CD4-positive, alpha-beta T cell treated with Interferon gamma for 1 hour (primary cell): ENCODE results near the gene EHD3.

Experiments
- DNase-seq: peaks from one replicate; pipeline ENCODE4 v3.0.0-alpha.2; 2020

Gene EHD3

DNA sequence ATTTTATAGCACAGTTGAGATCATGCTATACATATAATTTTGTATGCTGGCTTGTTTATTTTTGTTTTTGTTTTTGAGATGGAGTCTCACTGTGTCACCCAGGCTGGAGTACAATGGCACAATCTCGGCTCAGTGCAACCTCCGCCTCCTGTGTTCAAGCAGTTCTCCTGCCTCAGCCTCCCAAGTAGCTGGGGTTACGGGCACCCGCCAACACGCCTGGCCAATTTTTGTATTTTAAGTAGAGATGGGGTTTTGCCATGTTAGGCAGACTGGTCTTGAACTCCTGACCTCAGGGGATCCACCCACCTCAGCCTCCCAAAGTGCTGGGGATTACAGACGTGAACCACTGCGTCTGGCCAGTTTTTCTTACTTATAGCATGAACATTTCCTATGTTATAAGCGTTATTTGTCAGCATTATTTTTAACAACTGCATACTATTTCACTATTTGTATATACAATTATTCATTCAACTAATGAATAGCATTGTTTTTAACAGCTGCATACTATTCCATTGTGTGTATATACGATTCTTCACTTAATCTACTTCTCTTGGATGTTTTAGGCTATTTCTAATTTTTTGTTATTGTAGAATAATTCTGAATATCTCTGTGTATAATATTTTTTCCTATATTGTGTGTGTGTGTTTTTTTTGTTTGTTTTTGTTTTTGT is 3.5 kb downstream of the EHD3 start:
- DNase-seq = no peak

DNA sequence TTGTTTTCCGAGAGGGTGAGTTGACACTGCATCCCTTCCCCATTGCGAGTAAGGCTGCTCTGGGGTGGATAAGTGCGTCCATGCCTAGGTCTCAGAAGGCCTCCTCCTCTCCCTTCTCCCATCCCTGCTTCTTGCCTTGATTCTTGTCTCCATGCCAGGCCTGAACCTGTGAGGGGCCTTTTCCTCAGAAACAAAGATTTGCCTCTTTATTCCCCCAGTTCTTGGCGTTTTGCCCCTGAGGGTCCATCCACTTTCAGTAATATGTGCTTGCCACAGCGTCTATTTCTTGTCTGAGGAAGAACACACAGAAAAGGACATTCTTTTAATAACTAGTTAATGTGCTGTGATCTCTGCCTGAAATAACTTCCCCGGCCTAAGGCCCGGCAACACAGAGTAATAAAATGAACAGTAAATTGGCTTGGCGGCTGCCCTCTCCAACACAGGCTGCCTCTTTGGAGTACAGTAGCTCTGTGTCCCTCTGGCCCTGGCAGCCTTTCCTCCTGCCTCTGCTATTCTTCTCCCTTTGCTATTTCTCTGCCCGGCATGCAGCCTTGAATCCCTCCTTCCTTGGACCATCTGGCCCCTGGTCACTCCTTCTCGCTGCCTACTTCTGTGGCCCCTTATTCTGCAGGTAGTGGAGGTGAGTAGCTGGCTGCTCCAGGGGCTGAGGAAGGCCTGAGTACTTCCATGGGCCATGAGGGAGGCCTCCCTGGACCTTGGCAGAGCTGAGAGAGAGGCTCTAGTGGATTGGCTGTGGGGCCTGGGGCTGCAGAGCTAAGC is 4.4 kb downstream of the EHD3 start:
- DNase-seq = no peak

DNA sequence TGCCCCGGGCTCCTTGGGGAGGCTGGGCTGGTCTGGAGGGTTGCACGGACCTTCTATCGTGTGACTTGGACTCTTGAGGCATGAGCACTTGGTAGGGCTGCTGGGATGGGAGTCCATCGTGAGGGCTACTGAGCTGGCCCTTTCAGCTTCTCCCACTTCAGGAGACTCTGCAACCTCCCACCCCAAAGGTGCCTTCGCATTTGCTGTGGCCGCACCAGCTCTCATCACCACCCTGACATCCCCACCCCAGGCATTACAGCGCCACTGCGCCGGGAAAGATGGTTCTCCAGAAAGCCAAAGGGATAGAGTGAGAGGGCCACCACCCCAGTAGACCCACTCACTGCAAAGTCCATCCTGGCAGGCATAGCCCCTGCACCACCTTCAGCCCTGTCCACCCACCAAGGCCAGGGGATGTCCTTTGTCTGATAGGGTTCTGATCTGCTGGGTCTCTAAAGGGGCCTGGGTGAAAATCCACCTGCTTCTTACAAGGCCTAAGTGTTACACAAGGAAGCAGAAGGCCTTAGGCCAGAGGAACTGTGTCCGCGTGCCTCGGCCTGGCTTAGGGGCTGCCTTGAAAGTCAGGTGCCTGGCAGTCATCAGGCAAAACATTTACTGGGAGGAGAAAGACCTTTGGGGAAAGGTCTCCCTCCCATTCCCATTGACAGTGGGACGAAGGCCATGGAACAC is 5.1 kb downstream of the EHD3 start:
- DNase-seq = no peak

DNA sequence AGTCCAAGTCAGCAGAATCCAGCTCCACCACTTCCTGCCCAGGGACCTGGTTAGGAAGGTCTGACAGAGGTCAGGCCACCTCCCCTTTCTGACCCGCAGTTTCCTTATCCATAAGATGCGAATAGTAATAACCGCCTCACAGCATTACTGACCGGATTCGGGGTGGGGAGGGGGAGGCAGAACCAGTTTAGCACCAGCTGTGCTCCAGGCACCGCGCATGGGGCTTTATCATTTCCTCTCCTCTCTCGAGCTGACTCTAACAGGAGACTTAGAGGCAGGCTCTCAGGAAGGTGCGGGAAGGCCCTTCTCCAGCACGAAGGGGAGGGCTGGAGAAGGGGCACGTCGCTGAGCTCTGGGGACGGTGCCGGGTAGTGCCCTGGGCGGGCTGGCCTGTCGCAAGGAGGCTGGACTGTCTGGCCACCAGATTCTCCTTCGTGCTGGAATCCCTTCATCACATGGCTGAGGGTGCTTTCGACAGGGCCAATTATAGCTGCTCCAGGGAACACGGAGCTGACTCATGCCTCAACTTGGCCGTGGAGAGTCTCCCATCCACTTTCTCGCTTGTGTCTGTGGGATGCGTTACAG is 5.7 kb downstream of the EHD3 start:
- no peak for DNase-seq

DNA sequence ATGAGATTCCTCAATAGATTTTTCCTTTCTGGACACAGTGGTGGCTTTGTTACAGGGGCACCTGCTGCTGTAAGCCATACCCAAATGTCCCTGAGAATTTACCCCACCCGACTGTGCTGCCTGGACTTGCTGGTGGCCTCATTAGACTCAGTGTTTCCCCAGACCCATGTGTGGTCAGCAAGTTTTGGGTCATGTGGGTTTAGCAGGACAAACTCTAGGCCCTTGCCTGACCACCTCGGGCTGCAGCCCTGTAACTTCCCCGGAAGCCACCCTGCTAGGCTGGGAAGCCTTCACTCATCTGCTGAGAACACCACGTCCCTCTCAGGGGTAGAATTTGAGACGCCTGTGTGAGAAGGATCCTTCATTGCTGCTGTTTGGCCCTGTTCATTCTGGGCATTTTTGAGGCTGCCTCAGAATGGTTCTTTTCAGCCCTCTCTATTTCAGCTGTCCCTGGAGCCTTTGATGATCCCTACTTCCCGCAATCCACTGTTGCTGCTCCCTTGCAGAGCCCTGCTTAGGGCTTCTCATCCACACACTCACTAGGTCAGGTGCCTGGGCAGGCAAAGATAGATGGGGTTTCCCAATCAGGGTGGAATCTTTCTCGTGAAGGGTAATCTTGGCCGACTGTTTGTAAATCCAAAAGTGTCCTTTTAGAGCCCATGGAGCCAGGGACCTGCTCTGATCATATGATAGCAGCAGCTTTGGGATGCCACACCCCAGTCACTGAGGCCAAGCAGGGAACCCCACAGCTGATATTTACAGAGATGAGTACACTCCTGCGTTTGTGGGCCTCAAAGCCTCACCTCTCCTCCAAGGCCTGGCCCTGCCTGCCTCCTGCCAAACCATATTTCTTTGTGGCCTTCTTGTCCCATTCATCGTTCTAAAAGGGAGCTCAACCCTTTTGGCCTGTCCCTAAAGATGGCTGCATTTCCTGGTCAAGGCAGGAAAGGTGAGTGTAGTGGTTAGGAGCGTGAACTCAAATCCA is 6.7 kb downstream of the EHD3 start:
- no peak for DNase-seq

DNA sequence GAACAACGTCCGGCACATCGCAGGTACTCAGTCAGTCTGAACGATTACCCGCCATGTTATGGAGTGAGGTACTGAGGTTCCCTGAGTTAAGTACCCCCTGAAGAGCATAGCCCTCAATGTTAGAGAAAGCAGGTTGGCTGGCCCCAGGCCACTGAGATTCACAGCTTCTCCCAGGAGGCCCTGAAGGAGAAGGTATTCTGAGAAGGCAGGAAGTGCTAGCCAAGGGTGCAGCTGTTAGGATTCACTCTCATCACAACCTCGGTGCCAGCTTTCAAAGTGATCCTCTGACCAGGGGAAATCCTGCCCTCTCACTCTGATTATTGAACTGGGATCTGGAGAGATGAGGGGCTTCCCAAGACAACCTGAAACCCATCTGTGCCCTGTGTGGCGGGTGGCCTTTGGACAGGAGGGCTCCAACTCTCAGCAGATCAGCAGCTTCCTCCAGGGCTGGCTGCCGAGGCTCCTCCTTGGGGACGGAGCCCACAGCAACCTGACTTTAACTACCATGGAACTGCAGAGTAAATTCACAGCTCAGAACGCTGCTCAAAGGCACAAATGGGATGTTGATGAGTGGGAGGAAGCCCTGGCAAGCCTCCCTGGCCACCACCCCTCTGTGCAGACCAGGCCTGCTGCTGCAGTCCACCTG is 7.8 kb downstream of the EHD3 start:
- no peak for DNase-seq

DNA sequence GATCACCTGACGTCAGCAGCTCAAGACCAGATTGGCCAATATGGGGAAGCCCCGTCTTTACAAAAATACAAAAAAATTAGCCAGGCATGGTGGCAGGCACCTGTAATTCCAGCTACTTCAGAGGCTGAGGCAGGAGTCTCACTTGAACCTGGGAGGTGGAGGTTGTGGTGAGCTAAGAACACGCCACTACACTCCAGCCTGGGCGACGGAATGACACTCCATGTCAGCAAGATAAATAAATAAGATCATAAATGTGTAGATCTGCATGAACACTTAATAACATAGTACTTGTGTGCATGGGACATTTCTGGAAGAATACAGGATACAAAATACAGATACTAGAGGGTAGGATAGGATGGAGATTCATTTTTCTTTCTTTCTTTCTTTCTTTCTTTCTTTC is 9.1 kb downstream of the EHD3 start:
- no peak for DNase-seq

DNA sequence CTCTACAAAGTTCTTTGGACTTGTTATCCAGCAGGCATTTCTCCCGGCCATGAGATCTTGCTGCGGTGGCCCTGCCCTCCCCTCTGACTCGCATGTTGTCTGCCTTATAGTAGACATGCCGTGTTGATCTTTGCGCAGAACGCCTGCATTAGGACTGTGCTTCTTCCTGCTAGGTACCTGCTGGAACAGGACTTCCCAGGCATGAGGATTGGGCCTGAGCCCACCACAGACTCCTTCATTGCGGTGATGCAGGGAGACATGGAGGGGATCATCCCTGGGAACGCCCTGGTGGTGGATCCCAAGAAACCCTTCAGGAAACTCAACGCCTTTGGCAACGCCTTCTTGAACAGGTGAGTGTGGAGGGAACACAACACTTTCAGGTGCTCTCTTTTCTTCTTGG is 10.1 kb downstream of the EHD3 start:
- no peak for DNase-seq

DNA sequence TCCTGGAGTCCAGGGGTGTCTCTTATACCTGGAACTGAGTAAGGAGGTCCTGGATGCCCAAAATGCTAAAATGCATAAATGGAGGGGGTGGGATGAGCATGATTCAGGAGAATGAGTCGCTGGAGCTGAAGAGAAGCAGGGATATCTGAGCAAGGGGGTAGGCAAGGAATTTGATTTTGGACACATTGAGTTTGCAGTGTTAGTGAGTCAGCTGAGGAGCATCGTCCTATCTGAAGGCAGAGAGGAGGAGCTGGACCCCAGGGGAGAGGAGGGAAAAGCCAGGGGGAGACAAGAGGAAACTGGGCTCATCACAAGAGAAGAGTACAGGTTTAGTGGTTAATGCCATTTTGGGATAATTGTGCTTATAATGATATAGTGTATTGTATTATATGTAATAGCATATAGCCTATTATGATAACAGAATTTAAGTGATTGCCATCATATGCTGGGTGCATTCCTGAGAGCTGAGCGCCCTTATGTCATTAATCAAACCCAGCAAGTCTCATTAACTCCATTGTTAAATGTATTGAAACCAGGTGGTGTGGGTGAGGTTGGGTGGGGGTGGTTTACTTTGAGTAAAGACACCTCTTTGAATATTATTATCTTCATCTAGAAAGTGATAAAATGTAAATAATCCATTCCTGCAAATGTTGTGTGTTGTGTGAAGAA is 12.4 kb downstream of the EHD3 start:
- DNase-seq = no peak

DNA sequence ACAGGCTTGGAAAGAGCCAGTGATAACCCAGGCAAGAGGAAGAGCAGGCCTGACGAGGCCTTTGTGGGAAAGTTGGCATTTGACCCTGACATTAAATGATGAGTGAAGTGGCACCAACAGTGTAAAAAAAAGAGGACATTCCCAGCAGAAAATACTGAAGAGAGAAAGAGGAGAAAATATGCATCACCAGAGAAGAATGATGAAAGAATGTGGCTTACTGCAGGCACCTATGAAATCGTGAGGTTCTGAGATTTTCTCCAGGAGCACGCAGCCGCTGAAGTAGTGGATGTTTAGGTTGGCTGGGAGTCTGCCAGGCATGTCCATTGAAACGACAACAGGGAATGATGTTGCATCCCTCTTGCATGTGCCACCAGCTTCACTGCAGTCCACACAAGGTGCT is 13.8 kb downstream of the EHD3 start:
- DNase-seq = no peak

DNA sequence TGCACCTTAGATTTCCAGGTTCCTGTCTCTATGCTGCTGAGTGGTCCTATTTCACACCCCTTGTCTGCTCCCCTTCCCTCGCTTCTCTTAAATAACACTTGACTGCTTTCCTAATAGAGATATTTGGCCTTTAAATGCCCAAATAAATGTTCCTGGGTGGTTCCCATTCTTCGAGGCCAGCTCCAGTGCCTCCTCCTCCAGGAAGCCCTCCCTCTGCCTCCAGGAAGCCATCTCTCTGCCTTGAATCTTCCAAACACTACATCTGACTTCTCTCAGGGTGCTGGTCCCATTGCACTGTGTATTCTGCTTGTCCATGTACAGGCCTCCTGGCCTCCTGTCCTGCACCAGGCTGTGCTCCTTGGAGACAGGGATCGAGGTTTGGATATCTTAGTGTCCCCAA is 14.2 kb downstream of the EHD3 start:
- no peak for DNase-seq

DNA sequence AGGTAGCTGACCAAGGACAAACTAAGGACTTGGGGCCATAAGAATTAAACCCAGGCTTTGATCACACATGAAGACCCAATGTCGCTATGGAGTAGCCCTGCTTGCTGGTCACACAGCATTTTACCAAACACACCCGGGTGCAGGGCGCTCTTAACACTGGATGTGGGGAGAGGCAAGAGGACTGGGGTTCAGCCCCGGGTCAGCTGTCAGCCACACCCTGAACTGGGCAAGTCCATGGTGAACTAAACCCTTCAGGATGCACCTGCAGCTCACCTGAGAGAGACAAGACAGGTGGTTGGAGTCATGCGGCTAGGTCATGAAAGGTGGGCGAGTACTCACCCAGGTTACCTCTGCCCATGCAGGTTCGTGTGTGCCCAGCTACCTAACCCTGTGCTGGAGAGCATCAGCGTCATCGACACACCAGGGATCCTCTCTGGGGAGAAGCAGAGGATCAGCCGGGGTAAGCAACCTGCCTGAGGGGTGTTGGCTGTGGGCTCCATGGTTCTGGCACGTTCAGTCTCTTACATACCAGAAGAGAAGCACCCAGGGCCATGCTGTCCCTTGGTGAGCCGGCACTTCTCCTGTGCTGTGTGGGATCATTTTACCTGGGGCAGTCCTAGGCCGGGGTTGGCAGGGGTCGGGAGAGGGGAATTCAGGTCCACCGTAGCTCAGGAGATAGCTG is 15.2 kb downstream of the EHD3 start:
- no peak for DNase-seq

DNA sequence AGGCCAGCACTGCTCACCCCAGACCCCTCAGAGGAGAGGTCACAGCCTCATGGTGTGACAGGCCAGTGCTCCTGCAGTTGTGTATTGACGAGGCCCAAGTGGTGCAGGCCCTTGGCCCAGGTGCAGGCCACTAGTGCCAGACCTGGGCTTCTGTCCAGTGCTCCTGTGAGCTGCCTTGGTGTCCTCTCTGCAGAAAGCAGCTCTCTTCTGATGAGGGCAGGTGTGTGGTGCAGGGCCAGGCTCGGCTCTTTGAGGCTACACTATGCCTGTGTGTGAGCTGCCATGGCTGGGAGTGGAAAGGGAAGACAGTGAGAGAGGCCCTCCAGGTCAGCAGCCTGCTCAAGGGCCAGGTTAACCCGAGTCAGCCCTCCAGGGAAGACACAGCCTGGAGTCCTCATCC is 17.1 kb downstream of the EHD3 start:
- DNase-seq = no peak

DNA sequence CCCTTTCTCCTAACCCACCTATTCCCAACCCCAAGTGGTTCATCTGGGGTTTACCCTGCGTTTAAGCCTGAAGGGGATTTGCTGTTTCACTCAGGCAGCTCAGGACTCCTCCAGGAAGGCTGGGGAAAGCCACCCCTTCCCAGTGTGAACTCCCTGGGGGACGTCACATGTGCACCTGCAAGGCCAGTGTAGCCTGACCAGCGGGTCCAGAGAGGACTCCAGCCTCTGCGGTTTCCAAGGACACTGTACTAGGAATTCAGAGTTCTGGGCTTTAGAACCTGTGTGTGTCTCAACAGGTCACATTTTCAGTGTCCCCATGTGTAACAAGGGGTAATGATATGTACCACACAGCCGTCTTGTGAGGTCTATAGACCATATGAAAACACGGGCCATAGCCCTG is 17.9 kb downstream of the EHD3 start:
- no peak for DNase-seq

DNA sequence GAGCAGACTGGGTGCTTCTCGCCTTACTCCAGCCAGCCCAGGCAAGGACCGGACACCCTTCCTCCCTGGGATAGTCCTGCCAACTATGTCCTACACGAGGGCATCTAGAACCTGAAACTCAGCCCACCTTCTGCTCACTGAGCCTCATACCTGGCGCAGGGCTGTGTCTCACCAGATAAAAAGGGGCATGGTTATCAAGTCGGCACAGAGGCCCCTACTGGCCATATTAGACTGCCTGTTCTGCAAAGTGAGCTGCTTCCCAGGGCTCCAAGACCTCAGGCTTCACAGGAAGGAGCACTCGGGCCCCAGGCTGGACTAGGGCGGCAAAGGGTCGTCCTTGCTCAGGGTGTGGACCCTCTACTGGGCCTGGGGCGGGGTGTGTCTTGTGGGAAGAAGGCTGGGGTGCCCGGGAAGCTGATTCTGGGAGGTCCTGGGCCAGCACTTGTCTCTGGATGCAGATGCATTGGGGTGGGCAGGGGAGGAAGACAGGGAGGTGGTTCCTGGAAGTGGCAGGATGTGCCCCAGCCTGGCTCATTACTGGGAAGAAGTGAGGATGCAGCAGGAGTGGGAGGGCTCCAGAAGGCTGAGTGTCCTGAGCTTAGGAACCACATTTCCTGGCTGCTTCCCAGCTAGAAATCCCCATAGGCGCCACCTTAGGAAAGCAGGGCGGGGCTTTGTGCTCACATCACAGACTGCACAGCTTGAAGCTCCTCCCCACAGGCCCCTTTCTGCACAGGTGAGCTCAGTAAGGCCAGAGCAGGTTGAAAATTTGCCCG is 19.6 kb downstream of the EHD3 start:
- DNase-seq = no peak

DNA sequence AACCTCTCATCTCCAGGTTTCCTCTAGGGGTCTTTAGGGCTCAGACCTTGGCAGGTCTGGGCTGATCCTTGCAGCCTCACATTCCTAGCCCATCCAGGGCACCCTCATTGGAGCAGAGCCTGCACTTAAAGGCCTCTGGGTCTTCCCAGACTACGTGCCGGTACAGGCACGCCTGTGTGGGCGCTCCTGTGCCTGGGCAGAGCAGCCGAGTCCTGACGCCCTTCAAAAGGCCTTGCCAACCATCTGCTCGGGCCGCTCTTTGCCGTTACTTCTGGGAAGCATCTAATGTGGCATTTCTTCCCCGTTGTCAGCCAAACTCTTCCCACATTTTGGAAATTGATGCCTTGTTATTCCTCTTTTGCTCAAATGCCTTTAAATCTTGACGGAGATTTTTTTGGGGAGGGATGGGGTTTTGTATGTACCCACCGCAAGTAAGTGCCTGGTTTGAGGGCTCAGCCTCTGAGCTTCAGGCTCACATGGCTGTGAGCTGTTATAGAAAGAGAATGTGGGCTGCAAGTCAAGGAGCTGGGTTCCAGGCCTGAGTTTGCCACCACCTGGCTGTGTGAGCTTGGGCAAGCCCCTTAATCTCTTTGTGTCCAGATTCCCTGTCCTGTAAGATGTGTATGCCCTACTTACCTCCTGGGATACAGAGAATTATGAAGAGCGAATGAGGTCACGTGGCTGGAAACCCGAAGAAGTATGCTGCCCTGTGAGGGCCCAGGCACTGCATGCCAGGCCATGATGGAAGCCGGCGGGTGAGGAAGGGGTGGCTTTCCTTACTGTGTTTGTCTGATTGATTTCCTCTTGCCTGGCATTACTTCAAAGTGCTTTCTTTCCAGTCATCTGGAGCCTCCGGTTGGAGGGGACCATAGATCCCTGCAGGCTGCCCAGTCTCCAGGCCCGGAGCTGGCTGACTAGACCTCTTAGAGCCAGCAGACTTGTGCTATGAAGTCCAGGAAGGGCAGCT is 20.6 kb downstream of the EHD3 start:
- DNase-seq = no peak

DNA sequence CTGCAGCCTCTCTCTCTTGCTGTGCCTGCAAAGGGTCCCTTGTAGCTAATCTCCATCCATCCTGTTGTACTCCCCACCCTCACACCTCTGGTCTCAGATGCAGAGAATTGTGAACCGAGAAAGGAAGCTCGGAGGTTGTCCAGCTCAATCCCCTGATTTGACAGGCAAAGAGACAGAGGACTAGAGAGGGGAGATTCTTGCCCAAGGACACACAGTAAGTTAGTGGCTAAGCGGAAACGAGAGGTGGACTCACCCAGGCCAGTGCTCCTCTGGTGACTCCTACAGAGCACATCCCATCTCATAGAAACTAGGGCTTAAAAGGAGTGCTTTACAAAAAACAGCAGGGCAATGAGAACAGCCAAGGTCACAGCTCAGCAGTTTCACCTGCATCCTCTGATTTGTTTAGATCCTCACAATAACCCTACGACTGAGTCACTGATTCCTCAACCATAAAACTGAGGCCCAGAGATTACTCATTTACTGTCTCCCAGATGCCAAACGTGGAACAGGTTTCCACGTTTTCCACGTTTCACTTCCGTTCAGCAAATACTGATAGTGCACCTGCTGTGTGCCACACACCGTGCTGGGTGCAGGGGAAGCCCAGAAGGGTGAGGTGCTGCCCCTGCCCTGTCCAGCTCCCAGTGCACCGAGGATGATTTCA is 22.1 kb downstream of the EHD3 start:
- DNase-seq = no peak
